CD4-positive, alpha-beta T cell treated with Interleukin-4 for 4 hours (primary cell): ENCODE results near the gene ZNF182.
"Not testable (repeated sequence)": the region's sequence is repeated elsewhere in the genome, so short reads cannot be mapped to it uniquely, and the experiment has no call there.

Source experiments
- DNase-seq: peaks from one replicate; pipeline ENCODE4 v3.0.0-alpha.2; 2020

The ZNF182 gene

GRCh38 chrX:48003758-48004457, at the start of gene ZNF182:
TSS of gene ZNF182 (minus strand) at chrX:48003989. CDS start at chrX:48002609, 1,380 bp downstream.
- peak; percentile 91 for DNase-seq

- DNase-seq: no peak
Measured at GRCh38 chrX:48046846-48047245, 43.1 kb upstream of the ZNF182 start.

GRCh38 chrX:48045410-48046311, 41.9 kb upstream of the ZNF182 start:
- no peak for DNase-seq

- DNase-seq: no peak
Measured at GRCh38 chrX:48043056-48043455, 39.3 kb upstream of the ZNF182 start.

GRCh38 chrX:48035891-48036290, 32.1 kb upstream of the ZNF182 start:
- no peak for DNase-seq

- DNase-seq: not testable (repeated sequence)
Measured at GRCh38 chrX:48030641-48031173, 26.9 kb upstream of the ZNF182 start.

GRCh38 chrX:48030237-48030636, 26.4 kb upstream of the ZNF182 start:
- DNase-seq: no peak

- no peak for DNase-seq
Measured at GRCh38 chrX:48028091-48028490, 24.3 kb upstream of the ZNF182 start.

GRCh38 chrX:48027545-48027944, 23.8 kb upstream of the ZNF182 start:
- DNase-seq: not testable (repeated sequence)

- DNase-seq: peak; percentile 55
Measured at GRCh38 chrX:48025561-48025960, 21.8 kb upstream of the ZNF182 start.

GRCh38 chrX:48022738-48023137, 18.9 kb upstream of the ZNF182 start:
- no peak for DNase-seq

GRCh38 chrX:48022100-48022499, 18.3 kb upstream of the ZNF182 start:
- no peak for DNase-seq

GRCh38 chrX:48021026-48021900, 17.5 kb upstream of the ZNF182 start:
- DNase-seq: peak; percentile 79

GRCh38 chrX:48020472-48020871, 16.7 kb upstream of the ZNF182 start:
- DNase-seq: peak; percentile 29

GRCh38 chrX:48019892-48020291, 16.1 kb upstream of the ZNF182 start:
- not testable (repeated sequence) for DNase-seq

- DNase-seq: not testable (repeated sequence)
Measured at GRCh38 chrX:48016583-48017310, 13.0 kb upstream of the ZNF182 start.

- DNase-seq: not testable (repeated sequence)
Measured at GRCh38 chrX:48009445-48009960, 5.7 kb upstream of the ZNF182 start.

- not testable (repeated sequence) for DNase-seq
Measured at GRCh38 chrX:48006688-48007087, 2.9 kb upstream of the ZNF182 start, which contains the start of gene SPACA5. TSS of gene SPACA5 (plus strand) at chrX:48006988. CDS start at chrX:48007803, 815 bp downstream.

GRCh38 chrX:48003367-48003757, 427 bp downstream of the ZNF182 start:
- no peak for DNase-seq

GRCh38 chrX:48002929-48003328, 860 bp downstream of the ZNF182 start:
- DNase-seq: no peak

- DNase-seq: no peak
Measured at GRCh38 chrX:48002319-48002718, 1.5 kb downstream of the ZNF182 start.

- DNase-seq: no peak
Measured at GRCh38 chrX:48001260-48001659, 2.5 kb downstream of the ZNF182 start.
